ENCODE results near the gene CCDC88B.

CCDC88B gene

GRCh38 chr11:64339754-64340408 lies at the start of gene CCDC88B:
TSS of gene CCDC88B (plus strand) at chr11:64340204. CDS start at chr11:64340267, 63 bp downstream.
- H3K79me2 ChIP-seq (ENCODE audit: insufficient read depth, low read length): peaks cover 21% of the 10 kb centered on the region; the same call in 1 of the 2 replicates
- H3K4me1 ChIP-seq (ENCODE audit: insufficient read depth, low read length, poor library complexity, severe bottlenecking): peaks cover 13% of the 10 kb centered on the region
- H3K4me2 ChIP-seq (ENCODE audit: low read depth, low read length, poor library complexity, severe bottlenecking): peak within 1 kb of the TSS; percentile 82
- H3K9me3 ChIP-seq (ENCODE audit: insufficient read depth, low read depth, low read length): no peaks in the 10 kb centered on the region
- H3K4me3 ChIP-seq (ENCODE audit: low read length, poor library complexity, severe bottlenecking): peak within 1 kb of the TSS; percentile 92
- H3F3A ChIP-seq (ENCODE audit: low read depth): no peaks in the 10 kb centered on the region
- H3K27me3 ChIP-seq (ENCODE audit: insufficient read depth, low read length, poor library complexity, severe bottlenecking): no peaks in the 10 kb centered on the region
- TF ChIP-seq EZH2phosphoT487 (IDR thresholded peaks at IDR 0.05; ENCODE audit: borderline replicate concordance) (no peak), CTCF (conservative IDR thresholded peaks at IDR 0.05; ENCODE audit: low read length) (no peak)
- peak within 1 kb of the TSS; percentile 86 for H3K9ac ChIP-seq (ENCODE audit: low read depth, low read length, poor library complexity, severe bottlenecking)
- peaks cover 22% of the 10 kb centered on the region for H4K20me1 ChIP-seq (ENCODE audit: insufficient read depth, low read length, poor library complexity, severe bottlenecking)
- H3K9me2 ChIP-seq (replicated peaks; ENCODE audit: low read depth, low read length): no peaks in the 10 kb centered on the region
- H3K36me3 ChIP-seq (ENCODE audit: insufficient read depth, low read length): no peaks in the 10 kb centered on the region
- peak within 1 kb of the TSS; percentile 74 for H2AFZ ChIP-seq (ENCODE audit: low read length)

GRCh38 chr11:64290352-64291261 lies 49.4 kb upstream of the CCDC88B start:
- Histone ChIP-seq H3K9ac (ENCODE audit: low read depth, low read length, poor library complexity, severe bottlenecking) (no peak overlapping the region), H2AFZ (ENCODE audit: low read length) (no peak overlapping the region), H3K36me3 (ENCODE audit: insufficient read depth, low read length) (no peaks in the 10 kb centered on the region), H3F3A (ENCODE audit: low read depth) (no peaks in the 10 kb centered on the region), H3K4me2 (ENCODE audit: low read depth, low read length, poor library complexity, severe bottlenecking) (no peak overlapping the region), H3K9me3 (ENCODE audit: insufficient read depth, low read depth, low read length) (no peaks in the 10 kb centered on the region), H3K9me2 (replicated peaks; ENCODE audit: low read depth, low read length) (no peaks in the 10 kb centered on the region), H3K79me2 (ENCODE audit: insufficient read depth, low read length) (peaks cover 5% of the 10 kb centered on the region; the same call in 1 of the 2 replicates), H3K4me1 (ENCODE audit: insufficient read depth, low read length, poor library complexity, severe bottlenecking) (peaks cover 3% of the 10 kb centered on the region), H3K27me3 (ENCODE audit: insufficient read depth, low read length, poor library complexity, severe bottlenecking) (no peaks in the 10 kb centered on the region), H3K4me3 (ENCODE audit: low read length, poor library complexity, severe bottlenecking) (no peak overlapping the region), H4K20me1 (ENCODE audit: insufficient read depth, low read length, poor library complexity, severe bottlenecking) (no peaks in the 10 kb centered on the region)
- TF ChIP-seq CTCF (conservative IDR thresholded peaks at IDR 0.05; ENCODE audit: low read length) (no peak), EZH2phosphoT487 (IDR thresholded peaks at IDR 0.05; ENCODE audit: borderline replicate concordance) (no peak)

GRCh38 chr11:64291262-64291751 lies 48.7 kb upstream of the CCDC88B start, which contains the start of gene KCNK4:
TSS of gene KCNK4 (plus strand) at chr11:64291302. CDS start at chr11:64293019, 1,717 bp downstream.
- H2AFZ ChIP-seq (ENCODE audit: low read length): no peak within 1 kb of the TSS
- no peaks in the 10 kb centered on the region for H4K20me1 ChIP-seq (ENCODE audit: insufficient read depth, low read length, poor library complexity, severe bottlenecking)
- H3K79me2 ChIP-seq (ENCODE audit: insufficient read depth, low read length): peaks cover 5% of the 10 kb centered on the region; the same call in 1 of the 2 replicates
- no peaks in the 10 kb centered on the region for H3K4me1 ChIP-seq (ENCODE audit: insufficient read depth, low read length, poor library complexity, severe bottlenecking)
- H3K9me3 ChIP-seq (ENCODE audit: insufficient read depth, low read depth, low read length): no peaks in the 10 kb centered on the region
- TF ChIP-seq EZH2phosphoT487 (IDR thresholded peaks at IDR 0.05; ENCODE audit: borderline replicate concordance) (no peak), CTCF (conservative IDR thresholded peaks at IDR 0.05; ENCODE audit: low read length) (no peak)
- no peak within 1 kb of the TSS for H3K4me3 ChIP-seq (ENCODE audit: low read length, poor library complexity, severe bottlenecking)
- H3K36me3 ChIP-seq (ENCODE audit: insufficient read depth, low read length): no peaks in the 10 kb centered on the region
- H3K9ac ChIP-seq (ENCODE audit: low read depth, low read length, poor library complexity, severe bottlenecking): no peak within 1 kb of the TSS
- no peaks in the 10 kb centered on the region for H3K9me2 ChIP-seq (replicated peaks; ENCODE audit: low read depth, low read length)
- no peak within 1 kb of the TSS for H3K4me2 ChIP-seq (ENCODE audit: low read depth, low read length, poor library complexity, severe bottlenecking)
- H3F3A ChIP-seq (ENCODE audit: low read depth): no peaks in the 10 kb centered on the region
- no peaks in the 10 kb centered on the region for H3K27me3 ChIP-seq (ENCODE audit: insufficient read depth, low read length, poor library complexity, severe bottlenecking)
